Measurements from ENCODE around the gene NR1I3. TPM values are rescaled to one million over a fixed set of nuclear protein-coding genes. Genes with fewer than 3 reads are reported as not detected.

NR1I3 gene
- polyA plus RNA-seq, 1 of the 3 experiments (the other 2 are of a cell fraction), result not detected

- Histone ChIP-seq H3K27ac (ENCODE audit: low read depth in 2 of 2, low read length in 1 of 2) (no peak overlapping the region), H2AFZ (ENCODE audit: low read depth) (no peak overlapping the region), H3K9me2 (no peaks in the 10 kb centered on the region), H3K36me3 (replicated peaks in 1 of 2; ENCODE audit: control insufficient read depth in 1 of 2, insufficient read depth in 2 of 2, low read length in 1 of 2) (no peaks in the 10 kb centered on the region), H3K9ac (no peak overlapping the region), H3K4me3 (ENCODE audit: low read depth in 2 of 2, low read length in 1 of 2) (no peak overlapping the region), H3K27me3 (ENCODE audit: insufficient read depth) (no peaks in the 10 kb centered on the region; the same call in 1 of the 2 replicates), H3K9me3 (no peaks in the 10 kb centered on the region), H4K20me1 (ENCODE audit: insufficient read depth) (no peaks in the 10 kb centered on the region), H3F3A (replicated peaks; ENCODE audit: insufficient read depth) (no peaks in the 10 kb centered on the region), H3K79me2 (ENCODE audit: insufficient read depth) (no peaks in the 10 kb centered on the region), H3K4me2 (no peak overlapping the region), H3K4me1 (ENCODE audit: control insufficient read depth in 1 of 2, insufficient read depth in 2 of 2, low read depth in 1 of 2, low read length in 1 of 2) (no peaks in the 10 kb centered on the region)
- ChIA-PET POLR2A (no interaction called here), CTCF (no interaction called here)
- DNase-seq, result no peak
- 65% methylated on average over 3 of the region's 3 CpGs for WGBS (ENCODE audit: low lambda C conversion rate)
- TF ChIP-seq EZH2phosphoT487 (IDR thresholded peaks at IDR 0.05; ENCODE audit: borderline replicate concordance, low read depth) (no peak), GABPA (IDR thresholded peaks at IDR 0.05; ENCODE audit: low read depth) (no peak), YY1 (IDR thresholded peaks at IDR 0.05; ENCODE audit: low read depth) (no peak), NFIC (IDR thresholded peaks at IDR 0.05; ENCODE audit: borderline replicate concordance) (no peak), FOXJ3 (CRISPR knock-in tag; IDR thresholded peaks at IDR 0.05) (no peak), RCOR1 (IDR thresholded peaks at IDR 0.05; ENCODE audit: low read length) (no peak), POLR2AphosphoS5 (IDR thresholded peaks at IDR 0.05; ENCODE audit: low read depth, low read length) (no peak), MEF2A (IDR thresholded peaks at IDR 0.05; ENCODE audit: borderline replicate concordance, low read depth) (no peak), TAF1 (IDR thresholded peaks at IDR 0.05; ENCODE audit: borderline replicate concordance, low read depth, low read length) (no peak), TCF12 (IDR thresholded peaks at IDR 0.05) (no peak), NRF1 (IDR thresholded peaks at IDR 0.05; ENCODE audit: low read depth, low read length) (no peak), SIN3A (IDR thresholded peaks at IDR 0.05; ENCODE audit: borderline replicate concordance, low read depth, low read length) (no peak), RXRA (IDR thresholded peaks at IDR 0.05; ENCODE audit: borderline replicate concordance, low read depth) (no peak)
- TF ChIP-seq, protein P1, sequence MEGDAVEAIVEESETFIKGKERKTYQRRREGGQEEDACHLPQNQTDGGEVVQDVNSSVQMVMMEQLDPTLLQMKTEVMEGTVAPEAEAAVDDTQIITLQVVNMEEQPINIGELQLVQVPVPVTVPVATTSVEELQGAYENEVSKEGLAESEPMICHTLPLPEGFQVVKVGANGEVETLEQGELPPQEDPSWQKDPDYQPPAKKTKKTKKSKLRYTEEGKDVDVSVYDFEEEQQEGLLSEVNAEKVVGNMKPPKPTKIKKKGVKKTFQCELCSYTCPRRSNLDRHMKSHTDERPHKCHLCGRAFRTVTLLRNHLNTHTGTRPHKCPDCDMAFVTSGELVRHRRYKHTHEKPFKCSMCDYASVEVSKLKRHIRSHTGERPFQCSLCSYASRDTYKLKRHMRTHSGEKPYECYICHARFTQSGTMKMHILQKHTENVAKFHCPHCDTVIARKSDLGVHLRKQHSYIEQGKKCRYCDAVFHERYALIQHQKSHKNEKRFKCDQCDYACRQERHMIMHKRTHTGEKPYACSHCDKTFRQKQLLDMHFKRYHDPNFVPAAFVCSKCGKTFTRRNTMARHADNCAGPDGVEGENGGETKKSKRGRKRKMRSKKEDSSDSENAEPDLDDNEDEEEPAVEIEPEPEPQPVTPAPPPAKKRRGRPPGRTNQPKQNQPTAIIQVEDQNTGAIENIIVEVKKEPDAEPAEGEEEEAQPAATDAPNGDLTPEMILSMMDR (IDR thresholded peaks at IDR 0.05), result no peak
- TF ChIP-seq, protein P2, sequence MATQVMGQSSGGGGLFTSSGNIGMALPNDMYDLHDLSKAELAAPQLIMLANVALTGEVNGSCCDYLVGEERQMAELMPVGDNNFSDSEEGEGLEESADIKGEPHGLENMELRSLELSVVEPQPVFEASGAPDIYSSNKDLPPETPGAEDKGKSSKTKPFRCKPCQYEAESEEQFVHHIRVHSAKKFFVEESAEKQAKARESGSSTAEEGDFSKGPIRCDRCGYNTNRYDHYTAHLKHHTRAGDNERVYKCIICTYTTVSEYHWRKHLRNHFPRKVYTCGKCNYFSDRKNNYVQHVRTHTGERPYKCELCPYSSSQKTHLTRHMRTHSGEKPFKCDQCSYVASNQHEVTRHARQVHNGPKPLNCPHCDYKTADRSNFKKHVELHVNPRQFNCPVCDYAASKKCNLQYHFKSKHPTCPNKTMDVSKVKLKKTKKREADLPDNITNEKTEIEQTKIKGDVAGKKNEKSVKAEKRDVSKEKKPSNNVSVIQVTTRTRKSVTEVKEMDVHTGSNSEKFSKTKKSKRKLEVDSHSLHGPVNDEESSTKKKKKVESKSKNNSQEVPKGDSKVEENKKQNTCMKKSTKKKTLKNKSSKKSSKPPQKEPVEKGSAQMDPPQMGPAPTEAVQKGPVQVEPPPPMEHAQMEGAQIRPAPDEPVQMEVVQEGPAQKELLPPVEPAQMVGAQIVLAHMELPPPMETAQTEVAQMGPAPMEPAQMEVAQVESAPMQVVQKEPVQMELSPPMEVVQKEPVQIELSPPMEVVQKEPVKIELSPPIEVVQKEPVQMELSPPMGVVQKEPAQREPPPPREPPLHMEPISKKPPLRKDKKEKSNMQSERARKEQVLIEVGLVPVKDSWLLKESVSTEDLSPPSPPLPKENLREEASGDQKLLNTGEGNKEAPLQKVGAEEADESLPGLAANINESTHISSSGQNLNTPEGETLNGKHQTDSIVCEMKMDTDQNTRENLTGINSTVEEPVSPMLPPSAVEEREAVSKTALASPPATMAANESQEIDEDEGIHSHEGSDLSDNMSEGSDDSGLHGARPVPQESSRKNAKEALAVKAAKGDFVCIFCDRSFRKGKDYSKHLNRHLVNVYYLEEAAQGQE (IDR thresholded peaks at IDR 0.05; ENCODE audit: low read depth, low read length), result no peak
Measured at GRCh38 chr1:161241682-161242081, 3.7 kb upstream of the NR1I3 start.
